ENCODE results near the gene DAGLA. TPM values are rescaled to one million over a fixed set of nuclear protein-coding genes. Genes with fewer than 3 reads are reported as not detected.

DAGLA gene
- 1.1 and 4.2 TPM in 2 replicates for total RNA-seq (ENCODE audit: low replicate concordance)

- peak; percentile 46 for DNase-seq (ENCODE audit: low read depth)
- TF ChIP-seq CTCF (IDR thresholded peaks at IDR 0.05; ENCODE audit: insufficient read depth, low read length) = peak; percentile 81
- peak within 1 kb of the TSS; percentile 80 for H3K4me3 ChIP-seq (ENCODE audit: low read depth, low read length)
Measured at GRCh38 chr11:61679893-61680621, at the start of gene DAGLA. Gene DAGLA (plus strand): TSS chr11:61680391. CDS start chr11:61720156, 39,765 bp downstream.

GRCh38 chr11:61632096-61632495, 48.1 kb upstream of the DAGLA start:
- no peak overlapping the region for H3K4me3 ChIP-seq (ENCODE audit: low read depth, low read length)
- no peak for TF ChIP-seq CTCF (IDR thresholded peaks at IDR 0.05; ENCODE audit: insufficient read depth, low read length)
- no peak for DNase-seq (ENCODE audit: low read depth)

GRCh38 chr11:61635304-61635703, 44.9 kb upstream of the DAGLA start:
- TF ChIP-seq CTCF (IDR thresholded peaks at IDR 0.05; ENCODE audit: insufficient read depth, low read length) = no peak
- H3K4me3 ChIP-seq (ENCODE audit: low read depth, low read length) = no peak overlapping the region
- DNase-seq (ENCODE audit: low read depth) = no peak

- TF ChIP-seq CTCF (IDR thresholded peaks at IDR 0.05; ENCODE audit: insufficient read depth, low read length) = no peak
- no peak overlapping the region for H3K4me3 ChIP-seq (ENCODE audit: low read depth, low read length)
- DNase-seq (ENCODE audit: low read depth) = no peak
Measured at GRCh38 chr11:61635787-61636186, 44.4 kb upstream of the DAGLA start.

- TF ChIP-seq CTCF (IDR thresholded peaks at IDR 0.05; ENCODE audit: insufficient read depth, low read length) = no peak
- no peak for DNase-seq (ENCODE audit: low read depth)
- no peak overlapping the region for H3K4me3 ChIP-seq (ENCODE audit: low read depth, low read length)
Measured at GRCh38 chr11:61636676-61637075, 43.5 kb upstream of the DAGLA start.

- no peak for TF ChIP-seq CTCF (IDR thresholded peaks at IDR 0.05; ENCODE audit: insufficient read depth, low read length)
- no peak overlapping the region for H3K4me3 ChIP-seq (ENCODE audit: low read depth, low read length)
- DNase-seq (ENCODE audit: low read depth) = no peak
Measured at GRCh38 chr11:61637277-61637676, 42.9 kb upstream of the DAGLA start.
